ENCODE data around the gene THAP12. TPM values are rescaled to one million over a fixed set of nuclear protein-coding genes. Genes with fewer than 3 reads are reported as not detected.
A peak's percentile ranks its signal among the peaks of the same experiment; 100 is the strongest.

THAP12 gene
- total RNA-seq, 1 donor = 17.5 TPM

GRCh38 chr11:76380159-76380976 lies 564 bp downstream of the THAP12 start:
- DNase-seq (ENCODE audit: low read depth in 2 of 3, low spot score in 2 of 3) = peak in 2 of 3 donors; percentile 21 to 29

GRCh38 chr11:76379807-76380158 lies 1.1 kb downstream of the THAP12 start:
- DNase-seq (ENCODE audit: low read depth in 2 of 3, low spot score in 2 of 3) = no peak

GRCh38 chr11:76376746-76377558 lies 4.0 kb downstream of the THAP12 start:
- no peak for DNase-seq (ENCODE audit: low read depth in 2 of 3, low spot score in 2 of 3)

GRCh38 chr11:76371170-76371569 lies 9.8 kb downstream of the THAP12 start:
- DNase-seq (ENCODE audit: low read depth in 2 of 3, low spot score in 2 of 3) = peak in 2 of 3 donors; percentile 48 to 67

- no peak for DNase-seq (ENCODE audit: low read depth in 2 of 3, low spot score in 2 of 3)
Observed at GRCh38 chr11:76369406-76369805, 11.5 kb downstream of the THAP12 start.

GRCh38 chr11:76368490-76368889 lies 12.4 kb downstream of the THAP12 start:
- DNase-seq (ENCODE audit: low read depth in 2 of 3, low spot score in 2 of 3) = no peak

- DNase-seq (ENCODE audit: low read depth in 2 of 3, low spot score in 2 of 3) = no peak
Observed at GRCh38 chr11:76365038-76365679, 15.8 kb downstream of the THAP12 start.

GRCh38 chr11:76362716-76363115 lies 18.2 kb downstream of the THAP12 start:
- no peak for DNase-seq (ENCODE audit: low read depth in 2 of 3, low spot score in 2 of 3)

GRCh38 chr11:76361776-76362175 lies 19.2 kb downstream of the THAP12 start:
- no peak for DNase-seq (ENCODE audit: low read depth in 2 of 3, low spot score in 2 of 3)

- no peak for DNase-seq (ENCODE audit: low read depth in 2 of 3, low spot score in 2 of 3)
Observed at GRCh38 chr11:76361374-76361773, 19.6 kb downstream of the THAP12 start.

- DNase-seq (ENCODE audit: low read depth in 2 of 3, low spot score in 2 of 3) = no peak
Observed at GRCh38 chr11:76355172-76355571, 25.8 kb downstream of the THAP12 start.

GRCh38 chr11:76348348-76348747 lies 32.6 kb downstream of the THAP12 start:
- DNase-seq (ENCODE audit: low read depth in 2 of 3, low spot score in 2 of 3) = no peak

- peak in 1 of 3 donors; percentile 27 for DNase-seq (ENCODE audit: low read depth in 2 of 3, low spot score in 2 of 3)
Observed at GRCh38 chr11:76347466-76347865, 33.5 kb downstream of the THAP12 start.

- peak in 2 of 3 donors; percentile 49 to 79 for DNase-seq (ENCODE audit: low read depth in 2 of 3, low spot score in 2 of 3)
Observed at GRCh38 chr11:76339221-76339620, 41.7 kb downstream of the THAP12 start.

GRCh38 chr11:76337923-76338322 lies 43.0 kb downstream of the THAP12 start:
- DNase-seq (ENCODE audit: low read depth in 2 of 3, low spot score in 2 of 3) = no peak

- no peak for DNase-seq (ENCODE audit: low read depth in 2 of 3, low spot score in 2 of 3)
Observed at GRCh38 chr11:76337469-76337868, 43.5 kb downstream of the THAP12 start.

- DNase-seq (ENCODE audit: low read depth in 2 of 3, low spot score in 2 of 3) = no peak
Observed at GRCh38 chr11:76336597-76336996, 44.3 kb downstream of the THAP12 start.

GRCh38 chr11:76335842-76336241 lies 45.1 kb downstream of the THAP12 start:
- DNase-seq (ENCODE audit: low read depth in 2 of 3, low spot score in 2 of 3) = peak in 2 of 3 donors; percentile 22 to 43

GRCh38 chr11:76334826-76335389 lies 46.0 kb downstream of the THAP12 start:
- no peak for DNase-seq (ENCODE audit: low read depth in 2 of 3, low spot score in 2 of 3)

GRCh38 chr11:76330651-76331050 lies 50.3 kb downstream of the THAP12 start:
- no peak for DNase-seq (ENCODE audit: low read depth in 2 of 3, low spot score in 2 of 3)

GRCh38 chr11:76329983-76330382 lies 50.9 kb downstream of the THAP12 start:
- DNase-seq (ENCODE audit: low read depth in 2 of 3, low spot score in 2 of 3) = no peak

All from hematopoietic multipotent progenitor cell (in vitro differentiated cells).